Measurements from ENCODE around the gene AMMECR1L. TPM values are rescaled to one million over a fixed set of nuclear protein-coding genes. Genes with fewer than 3 reads are reported as not detected.
"Not testable (repeated sequence)": the region's sequence is repeated elsewhere in the genome, so short reads cannot be mapped to it uniquely, and the experiment has no call there.

The AMMECR1L gene
- total RNA-seq, 1 experiment from 2014 or later, result 10.5 TPM

- DNase-seq (ENCODE audit: low spot score), result no peak
Observed at GRCh38 chr2:127841466-127842178, 44.1 kb downstream of the AMMECR1L start.

- no peak for DNase-seq (ENCODE audit: low spot score)
Observed at GRCh38 chr2:127840893-127841292, 44.9 kb downstream of the AMMECR1L start.

GRCh38 chr2:127834951-127835350 is 50.8 kb downstream of the AMMECR1L start:
- DNase-seq (ENCODE audit: low spot score), result no peak

GRCh38 chr2:127829845-127830246 is 55.9 kb downstream of the AMMECR1L start:
- DNase-seq (ENCODE audit: low spot score), result no peak

- DNase-seq (ENCODE audit: low spot score), result not testable (repeated sequence)
Observed at GRCh38 chr2:127826708-127827107, 59.0 kb downstream of the AMMECR1L start.

GRCh38 chr2:127826047-127826446 is 59.7 kb downstream of the AMMECR1L start:
- no peak for DNase-seq (ENCODE audit: low spot score)

GRCh38 chr2:127820080-127820668 is 65.6 kb downstream of the AMMECR1L start:
- DNase-seq (ENCODE audit: low spot score), result no peak

GRCh38 chr2:127818794-127819425 is 66.8 kb downstream of the AMMECR1L start:
- no peak for DNase-seq (ENCODE audit: low spot score)

GRCh38 chr2:127818241-127818640 is 67.5 kb downstream of the AMMECR1L start:
- no peak for DNase-seq (ENCODE audit: low spot score)

- no peak for DNase-seq (ENCODE audit: low spot score)
Observed at GRCh38 chr2:127814677-127815076, 71.1 kb downstream of the AMMECR1L start.

GRCh38 chr2:127812441-127812840 is 73.3 kb downstream of the AMMECR1L start:
- not testable (repeated sequence) for DNase-seq (ENCODE audit: low spot score)

Small RNA genes lying within 50 kb of the gene (small RNA-seq; reads per million reads assigned to genes)
- gene AC012306.1 (not detected), gene RF00017 (not detected), gene RF00019 (not detected), gene RNU6-395P (not detected)

Other genes starting within 250 kb of the AMMECR1L start
- 0.21 and 0.64 TPM in 2 replicates for gene GPR17, start 239.8 kb downstream of the AMMECR1L start, total RNA-seq (2014; rRNA removed; shearing (Covaris generic))
- gene LIMS2, start 210.4 kb downstream of the AMMECR1L start, total RNA-seq (2014; rRNA removed; shearing (Covaris generic)), result 30.6 and 32.0 TPM in 2 replicates
- gene SFT2D3, start 184.5 kb downstream of the AMMECR1L start, total RNA-seq (2014; rRNA removed; shearing (Covaris generic)), result 11.1 and 13.3 TPM in 2 replicates
- 23.4 and 26.0 TPM in 2 replicates for gene WDR33, start 74.8 kb downstream of the AMMECR1L start, total RNA-seq (2014; rRNA removed; shearing (Covaris generic))
- 14.0 and 17.8 TPM in 2 replicates for gene POLR2D, start 27.8 kb downstream of the AMMECR1L start, total RNA-seq (2014; rRNA removed; shearing (Covaris generic))
- gene SAP130, start 142.1 kb upstream of the AMMECR1L start, total RNA-seq (2014; rRNA removed; shearing (Covaris generic)), result 10.5 and 19.8 TPM in 2 replicates
- gene UGGT1, start 205.2 kb upstream of the AMMECR1L start, total RNA-seq (2014; rRNA removed; shearing (Covaris generic)), result 25.1 and 27.0 TPM in 2 replicates